Spleen (tissue), 7 donors: ENCODE data around the gene ELAVL2.

Experiments used
- CTCF ChIP-seq, 11 experiments: fragments of 200-600 bp in 7 of 11; fragments of 450-650 bp in 4 of 11; sonication (generic) in 4 of 11; IDR thresholded peaks in 8 of 11; conservative IDR thresholded peaks in 3 of 11; 1 replicate in 7 of 11; 2 replicates in 4 of 11; pipeline versions ENCODE4 v1.4.0 to v1.8.0; 2016 to 2021; ENCODE audit warnings: antibody characterized with exemption in 11 of 11, inconsistent platforms in 4 of 11, mild to moderate bottlenecking in 1 of 11
- POLR2AphosphoS5 ChIP-seq, 3 donors: sonication (generic); formaldehyde crosslinking; IDR thresholded peaks; one replicate each; pipeline ENCODE4 v1.5.1; 2017; ENCODE audit warnings: antibody characterized with exemption in 3 of 3
- donor health status: DM: no; HTN: no; CAD: no; lungs with moderate emphysema.
- donor health status: DM: no; HTN: no; CAD: no.
- donor health status: DM: no; HTN: no; CAD: no.

- TF ChIP-seq CTCF (IDR thresholded peaks at IDR 0.05 in 8 of 11, conservative IDR thresholded peaks at IDR 0.05 in 3 of 11) (no peak), POLR2AphosphoS5 (IDR thresholded peaks at IDR 0.05) (no peak)
Measured at GRCh38 chr9:23752859-23753258, 73.2 kb downstream of the ELAVL2 start.
